NCI-H1694 (cell line): ENCODE data around the gene KIAA1586.
"Not testable (repeated sequence)": the region's sequence is repeated elsewhere in the genome, so short reads cannot be mapped to it uniquely, and the experiment has no call there.

ENCODE experiments used
- DNase-seq: peaks from one replicate; lab custom pipeline; 2025; lab: John Stamatoyannopoulos, UW

KIAA1586 gene, protein sequence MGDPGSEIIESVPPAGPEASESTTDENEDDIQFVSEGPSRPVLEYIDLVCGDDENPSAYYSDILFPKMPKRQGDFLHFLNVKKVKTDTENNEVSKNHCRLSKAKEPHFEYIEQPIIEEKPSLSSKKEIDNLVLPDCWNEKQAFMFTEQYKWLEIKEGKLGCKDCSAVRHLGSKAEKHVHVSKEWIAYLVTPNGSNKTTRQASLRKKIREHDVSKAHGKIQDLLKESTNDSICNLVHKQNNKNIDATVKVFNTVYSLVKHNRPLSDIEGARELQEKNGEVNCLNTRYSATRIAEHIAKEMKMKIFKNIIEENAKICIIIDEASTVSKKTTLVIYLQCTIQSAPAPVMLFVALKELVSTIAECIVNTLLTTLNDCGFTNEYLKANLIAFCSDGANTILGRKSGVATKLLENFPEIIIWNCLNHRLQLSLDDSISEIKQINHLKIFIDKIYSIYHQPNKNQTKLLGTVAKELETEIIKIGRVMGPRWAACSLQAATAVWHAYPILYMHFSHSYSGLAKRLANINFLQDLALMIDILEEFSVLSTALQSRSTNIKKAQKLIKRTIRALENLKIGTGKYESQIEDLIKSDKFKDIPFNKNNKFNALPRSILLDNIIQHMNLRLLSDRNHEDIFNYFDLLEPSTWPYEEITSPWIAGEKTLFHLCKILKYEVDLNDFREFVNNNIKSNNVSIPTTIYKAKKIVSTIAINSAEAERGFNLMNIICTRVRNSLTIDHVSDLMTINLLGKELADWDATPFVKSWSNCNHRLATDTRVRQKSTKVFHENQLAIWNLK

DNA sequence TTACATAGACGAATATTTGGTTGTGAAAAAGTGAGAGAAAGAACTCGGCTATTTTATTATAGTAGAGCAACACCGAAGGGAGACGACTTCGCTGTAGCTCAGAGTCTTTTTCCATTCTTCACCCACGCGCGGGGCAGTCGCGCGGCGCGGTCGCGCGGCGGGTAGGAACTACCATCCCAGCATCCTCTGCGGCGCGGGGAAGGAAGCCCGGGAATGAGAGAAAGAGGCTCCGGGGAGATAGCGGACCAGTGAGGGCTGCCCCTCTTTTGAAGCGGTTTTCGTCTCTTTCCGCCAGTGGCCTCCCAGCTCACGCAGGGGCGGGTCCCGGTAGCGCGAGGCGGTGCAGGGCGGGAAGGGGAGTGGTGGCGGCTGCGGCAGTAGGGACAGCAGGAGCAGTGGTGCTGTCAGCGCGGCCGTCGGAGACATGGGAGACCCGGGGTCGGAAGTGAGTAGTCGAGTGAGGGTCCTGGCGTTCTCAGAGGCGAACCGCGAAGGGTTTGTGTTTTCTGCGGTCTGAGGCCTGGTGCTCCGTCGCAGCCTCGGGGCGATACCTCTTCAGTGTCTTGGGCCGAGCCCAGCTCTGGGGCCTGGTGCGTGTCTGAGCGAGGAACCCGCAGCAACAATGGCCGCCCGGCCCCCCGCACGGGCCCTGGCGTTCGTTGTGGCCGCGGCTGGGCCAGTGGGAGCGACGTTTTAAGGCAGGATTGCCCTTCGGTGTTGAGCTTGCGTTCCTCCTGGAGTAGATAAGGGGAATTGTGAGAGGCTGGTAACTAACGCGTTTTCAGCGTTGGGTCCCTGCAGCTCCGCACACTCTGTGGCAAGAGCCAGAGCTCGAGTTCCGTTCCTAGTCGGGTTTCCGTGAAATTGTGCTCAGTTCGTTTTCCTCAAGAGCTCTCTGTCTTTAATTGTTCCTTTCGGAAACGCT is at the start of gene KIAA1586:
Gene KIAA1586, plus strand, starts transcription at position 362 of the 925 bp plus-strand sequence. Its CDS starts 63 bp downstream, at position 425.
- DNase-seq: peak; percentile 85

DNA sequence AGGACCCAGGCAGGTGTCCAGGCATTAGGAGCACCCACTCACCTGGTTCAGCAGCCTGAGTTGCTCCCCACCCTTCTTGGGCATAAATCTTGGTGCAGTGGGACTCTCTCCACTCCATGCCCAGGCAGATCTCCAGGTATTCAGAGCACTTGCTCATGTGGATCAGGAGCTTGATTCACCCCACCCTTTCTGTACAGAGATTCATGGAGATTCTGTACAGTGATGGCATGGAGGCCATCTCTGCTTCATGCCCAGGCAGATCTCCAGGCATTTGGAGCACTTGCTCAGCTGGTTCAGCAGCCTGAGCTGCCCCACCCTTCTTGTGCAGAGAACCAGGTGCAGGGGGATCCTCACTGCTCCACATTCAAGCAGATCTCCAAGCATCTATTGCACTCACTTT is 47.4 kb upstream of the KIAA1586 start:
- no peak for DNase-seq

DNA sequence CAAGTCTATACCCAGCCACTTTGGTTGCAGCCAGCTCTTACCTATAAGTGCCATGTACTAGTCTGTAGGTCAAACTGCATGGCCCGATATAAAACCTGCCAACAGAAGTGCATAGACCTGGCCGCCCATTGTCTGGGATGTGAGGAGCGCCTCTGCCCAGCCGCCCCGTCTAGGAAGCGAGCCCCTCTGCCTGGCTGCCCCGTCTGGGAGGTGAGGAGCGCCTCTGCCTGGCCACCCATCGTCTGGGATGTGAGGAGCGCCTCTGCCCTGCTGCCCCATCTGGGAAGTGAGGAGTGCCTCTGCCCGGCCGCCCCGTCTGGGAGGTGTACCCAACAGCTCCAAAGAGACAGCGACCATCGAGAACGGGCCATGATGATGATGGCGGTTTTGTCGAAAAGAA is 46.7 kb upstream of the KIAA1586 start:
- DNase-seq: not testable (repeated sequence)

DNA sequence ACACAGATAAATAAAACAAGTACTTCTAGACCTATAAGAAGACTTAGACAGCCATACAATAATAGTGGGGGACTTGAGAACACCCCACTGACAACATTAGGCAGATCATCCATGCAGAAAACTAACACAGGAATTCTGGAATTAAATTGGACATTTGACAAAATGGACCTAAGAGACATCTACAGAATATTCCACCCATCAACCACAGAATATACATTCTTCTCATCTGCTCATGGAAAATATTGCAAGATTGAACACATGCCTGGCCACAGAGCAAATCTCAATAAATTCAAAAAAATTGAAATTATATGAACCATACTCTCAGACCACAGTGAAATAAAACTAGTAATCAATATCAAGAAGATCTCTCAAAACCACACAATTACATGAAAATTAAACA is 44.3 kb upstream of the KIAA1586 start:
- DNase-seq: no peak

DNA sequence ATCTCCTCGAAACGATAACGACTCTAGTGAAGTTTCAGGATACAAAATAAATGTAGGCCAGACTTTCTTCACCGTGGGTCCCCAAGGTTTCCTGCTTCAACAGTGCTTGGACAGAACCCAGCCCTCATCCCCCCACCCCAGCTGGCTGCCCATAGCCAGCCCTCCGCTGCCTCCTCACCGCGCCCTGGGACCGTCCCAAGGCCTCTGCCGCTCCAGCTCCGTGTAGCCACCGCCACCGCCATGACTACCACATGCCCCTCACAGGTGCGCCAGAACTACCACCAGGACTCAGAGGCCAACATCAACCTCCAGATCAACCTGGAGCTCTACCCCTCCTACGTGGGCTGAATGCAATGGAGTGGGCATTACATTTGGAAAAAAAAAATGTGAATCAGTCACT is 42.2 kb upstream of the KIAA1586 start:
- no peak for DNase-seq

DNA sequence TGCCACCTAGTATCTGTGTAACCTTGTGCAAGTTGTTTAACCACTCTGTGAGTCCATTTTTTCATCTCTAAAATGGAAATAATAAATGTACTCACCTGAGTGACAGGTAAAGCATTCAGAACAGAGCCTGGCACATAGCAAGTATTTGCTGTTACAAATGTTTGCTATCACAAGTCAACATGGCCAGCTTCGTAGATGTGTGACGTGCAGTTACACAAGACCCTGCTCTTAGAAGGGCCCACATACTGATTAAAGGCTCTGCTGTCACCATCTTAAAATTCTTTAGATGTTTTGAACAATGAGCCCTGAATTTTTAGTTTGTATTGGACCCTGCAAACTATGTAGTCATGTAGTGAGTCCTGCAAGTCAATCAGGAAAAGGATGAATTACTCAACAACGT is 40.4 kb upstream of the KIAA1586 start:
- DNase-seq: no peak

DNA sequence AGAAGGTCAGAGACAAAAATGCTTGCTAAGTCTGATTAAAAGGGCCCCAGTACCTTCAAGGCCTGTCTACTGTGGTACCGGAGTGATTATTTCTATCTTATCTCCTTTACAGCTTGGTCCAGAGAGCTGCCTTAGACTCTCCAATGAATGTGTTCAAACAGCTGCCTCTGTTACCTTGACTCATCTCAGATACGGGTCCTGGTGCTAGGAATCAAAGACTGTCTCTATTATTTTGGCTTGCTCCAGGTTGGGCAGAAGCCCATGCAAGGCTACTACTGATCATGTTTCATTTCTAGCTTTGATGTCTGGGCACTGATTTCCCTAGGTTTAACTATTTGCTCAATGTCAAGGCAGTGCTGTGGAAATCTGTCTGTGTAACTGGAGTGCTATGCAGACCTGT is 38.4 kb upstream of the KIAA1586 start:
- DNase-seq: not testable (repeated sequence)

DNA sequence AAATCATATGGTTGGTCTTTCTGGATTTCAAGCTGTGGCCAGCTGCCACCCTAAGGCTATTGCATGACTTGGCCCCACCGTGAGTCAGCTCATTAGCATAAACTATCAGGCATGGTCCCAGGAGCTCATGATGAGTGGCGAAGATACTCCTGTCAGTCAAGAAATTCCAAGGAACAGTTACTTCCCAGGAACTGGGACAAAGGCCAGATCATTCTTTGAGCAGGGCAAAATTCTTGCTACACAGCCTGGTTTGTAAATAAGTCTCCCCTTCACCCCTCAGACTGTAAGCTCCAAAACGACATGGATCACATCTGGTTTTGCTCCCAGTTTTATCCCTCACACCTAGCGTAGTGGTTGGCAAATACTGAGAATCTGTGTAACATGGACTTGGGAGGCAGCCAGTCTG is 33.0 kb upstream of the KIAA1586 start:
- no peak for DNase-seq

DNA sequence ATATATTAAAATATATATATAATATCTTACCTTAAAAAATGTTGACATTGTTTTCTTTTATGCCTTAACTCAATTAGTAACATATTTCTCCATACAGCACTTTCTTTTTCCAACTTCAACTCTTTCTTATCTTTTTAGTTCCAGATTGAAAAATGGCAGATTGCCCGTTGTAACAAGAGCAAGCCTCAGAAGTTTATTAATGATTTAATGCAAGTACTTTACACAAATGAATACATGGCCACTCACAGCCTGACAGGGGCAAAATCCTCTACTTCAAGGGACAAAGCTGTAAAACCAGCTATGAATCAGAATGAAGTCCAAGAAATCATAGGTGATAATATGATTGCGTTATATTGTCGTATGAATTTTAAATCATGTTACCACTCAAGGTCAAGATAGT is 29.4 kb upstream of the KIAA1586 start:
- no peak for DNase-seq

DNA sequence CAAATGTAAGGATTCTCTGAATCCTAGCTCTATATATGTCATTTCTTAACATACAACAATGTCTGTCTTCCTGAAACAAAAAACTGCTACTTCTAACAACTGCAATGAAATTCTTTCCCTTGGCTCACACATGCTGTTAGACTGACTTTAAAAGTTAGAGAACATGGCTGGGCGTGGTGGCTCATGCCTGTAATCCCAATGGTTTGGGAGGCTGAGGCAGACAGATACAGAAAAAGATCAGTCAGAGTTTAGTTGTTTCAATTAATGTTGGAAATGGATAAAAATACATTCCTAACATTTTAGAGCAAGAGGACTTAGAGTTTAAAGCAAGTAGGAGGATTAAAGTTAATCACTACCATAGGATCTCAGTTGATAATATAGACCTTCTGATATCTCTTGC is 28.7 kb upstream of the KIAA1586 start:
- no peak for DNase-seq

DNA sequence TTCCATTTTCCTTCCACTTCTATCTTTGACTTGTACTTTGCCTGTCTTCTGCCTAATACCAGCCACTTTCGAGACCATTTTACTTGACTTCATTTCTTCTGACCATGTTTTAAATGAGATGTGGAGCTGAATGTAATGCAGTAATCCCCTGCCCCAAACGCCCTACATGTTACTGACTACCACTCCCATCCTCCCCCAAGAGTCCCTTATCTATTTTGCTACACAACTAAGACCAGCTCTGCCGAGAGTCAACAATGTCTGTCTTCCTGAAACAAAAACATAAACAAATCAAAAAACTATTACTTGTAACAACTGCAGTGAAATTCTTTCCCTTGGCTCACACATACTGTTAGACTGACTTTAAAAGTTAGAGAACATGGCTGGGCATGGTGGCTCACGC is 27.1 kb upstream of the KIAA1586 start:
- DNase-seq: no peak

DNA sequence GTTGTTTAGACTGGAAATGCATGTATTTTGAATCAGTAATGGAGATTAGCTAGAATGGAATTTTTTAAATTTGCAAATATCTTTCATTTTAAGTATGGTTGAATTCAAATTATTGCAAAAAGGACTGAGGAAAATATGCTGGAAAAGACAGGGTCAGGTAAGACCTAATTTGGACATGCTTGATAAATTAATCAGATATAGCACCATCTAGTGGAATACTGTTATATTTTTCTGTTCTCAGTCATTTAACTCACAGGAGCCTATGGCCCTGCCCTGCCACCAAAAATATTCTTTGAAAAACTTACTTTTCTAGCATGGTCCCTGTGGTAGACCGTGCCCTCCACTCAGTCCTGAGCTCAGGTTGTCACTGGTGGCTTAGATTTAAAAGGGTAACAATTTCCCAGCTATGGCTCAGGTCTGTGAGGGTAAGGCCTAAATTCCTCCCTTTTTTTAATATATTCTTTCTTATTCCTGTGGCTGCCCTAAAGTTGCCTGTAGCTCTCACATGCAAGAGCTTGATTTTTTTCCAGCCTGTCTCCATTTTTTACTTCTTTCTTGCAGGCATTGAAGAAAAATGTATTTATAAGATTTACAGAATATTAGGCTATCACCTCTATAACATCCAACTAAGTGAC is 25.3 kb upstream of the KIAA1586 start:
- peak; percentile 31 for DNase-seq

DNA sequence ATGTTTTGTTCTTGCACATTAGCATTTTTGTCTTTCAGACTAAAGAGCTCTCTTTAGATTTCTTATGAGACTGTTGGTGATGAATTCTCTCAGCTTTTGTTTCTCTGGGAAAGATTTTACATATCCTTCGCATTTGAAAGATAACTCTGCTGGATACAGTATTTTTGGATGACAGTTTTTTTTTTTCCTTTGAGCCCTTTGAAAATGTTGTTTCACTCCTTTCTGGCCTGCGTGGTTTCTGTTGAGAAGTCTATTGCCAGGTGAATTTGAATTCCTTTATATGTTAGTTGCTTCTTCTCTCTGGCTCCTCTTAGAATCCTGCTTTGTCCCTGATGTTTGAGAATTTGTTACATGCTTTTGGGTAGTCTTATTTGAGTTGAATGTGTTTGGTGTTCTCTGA is 22.2 kb upstream of the KIAA1586 start:
- DNase-seq: no peak

DNA sequence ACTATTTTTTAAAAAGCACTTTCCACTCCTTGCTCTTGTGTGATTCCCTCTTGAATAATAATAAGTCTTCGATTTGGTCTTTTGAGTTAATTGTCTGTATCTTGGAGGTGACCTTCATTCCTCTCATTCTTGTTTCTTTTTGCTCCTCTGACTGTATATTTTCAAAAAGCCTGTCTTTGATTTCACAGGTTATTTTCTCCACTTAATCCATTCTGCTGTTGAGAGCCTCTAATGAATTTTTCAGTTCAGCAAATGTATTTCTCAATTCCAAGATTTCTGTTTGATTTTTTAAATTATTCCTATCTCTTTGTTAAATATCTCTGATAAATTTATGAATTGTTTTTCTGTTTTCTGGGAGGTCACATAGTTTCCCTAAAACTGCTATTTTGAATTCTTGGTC is 21.7 kb upstream of the KIAA1586 start:
- no peak for DNase-seq

DNA sequence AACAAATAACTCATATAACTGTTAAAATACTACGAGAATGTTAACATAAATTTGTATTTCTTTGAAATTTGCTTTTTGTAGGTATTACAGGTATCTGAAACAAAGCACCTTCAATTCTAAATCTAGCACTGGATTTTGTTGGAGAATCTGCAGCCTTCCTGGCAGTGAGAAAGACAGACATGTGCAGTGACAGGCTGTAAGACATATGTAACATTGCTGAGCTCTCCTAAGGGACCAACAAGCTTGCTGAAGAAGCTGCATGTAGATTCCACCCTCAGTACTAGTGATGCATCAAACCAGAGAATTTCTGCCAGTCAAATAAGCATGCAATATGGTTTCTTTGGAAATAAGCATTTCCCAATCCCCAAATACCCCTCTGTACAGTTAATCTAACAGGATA is 20.5 kb upstream of the KIAA1586 start:
- DNase-seq: no peak

DNA sequence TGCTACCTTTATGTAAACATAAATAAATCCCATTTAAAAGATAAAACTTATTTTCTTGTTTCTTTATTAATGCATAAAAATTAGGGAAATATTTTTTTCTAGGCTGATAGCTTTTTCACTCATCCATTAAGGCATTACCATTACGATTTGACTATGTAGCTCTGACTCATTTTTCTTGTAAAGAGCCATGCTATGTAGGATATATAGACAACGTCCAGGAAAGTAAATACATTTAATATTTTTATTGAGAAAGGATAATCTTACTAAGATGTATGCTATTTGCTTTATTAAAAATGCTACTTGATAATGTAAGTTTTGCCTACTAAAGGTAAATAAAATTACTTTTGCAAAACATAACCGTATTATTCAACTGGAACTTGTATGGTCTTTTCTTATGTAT is 19.2 kb upstream of the KIAA1586 start:
- DNase-seq: no peak

DNA sequence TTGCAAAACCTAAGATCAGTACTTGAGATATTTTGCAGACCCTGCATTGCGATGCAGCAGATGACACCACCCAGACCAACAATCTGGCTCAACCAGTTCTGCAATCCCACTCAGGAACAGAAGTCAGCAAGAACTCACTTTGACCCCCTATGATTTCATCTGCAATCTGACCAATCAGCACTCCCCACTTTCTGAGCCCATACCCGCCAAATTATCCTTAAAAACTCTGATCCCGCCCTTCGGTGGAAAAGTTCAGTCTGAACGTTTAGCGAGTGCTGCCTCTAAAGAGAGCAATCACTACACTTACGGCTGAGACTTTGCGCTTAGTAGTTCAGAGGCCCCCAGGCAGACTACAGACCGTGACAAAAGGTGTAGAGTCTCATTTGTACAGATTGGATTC is 17.3 kb upstream of the KIAA1586 start:
- DNase-seq: no peak

DNA sequence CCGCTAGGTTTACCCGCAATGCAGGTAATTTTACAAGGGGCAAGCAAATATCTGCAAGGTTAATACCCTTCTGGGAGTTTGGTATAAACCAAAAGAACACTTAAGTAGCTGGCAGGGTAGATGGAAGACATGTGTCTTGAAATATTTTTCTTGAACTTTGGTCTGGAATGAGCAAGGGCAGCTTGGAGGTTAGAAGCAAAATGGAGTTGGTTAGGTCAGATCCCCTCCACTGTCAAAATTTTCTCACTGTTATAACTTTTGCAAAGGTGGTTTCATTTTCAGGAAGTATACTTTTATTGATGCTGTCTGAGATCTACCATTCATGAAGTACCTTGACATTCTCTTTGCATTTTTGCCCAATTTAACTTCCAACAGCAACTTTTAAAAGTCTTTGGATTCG is 13.3 kb upstream of the KIAA1586 start:
- DNase-seq: no peak

DNA sequence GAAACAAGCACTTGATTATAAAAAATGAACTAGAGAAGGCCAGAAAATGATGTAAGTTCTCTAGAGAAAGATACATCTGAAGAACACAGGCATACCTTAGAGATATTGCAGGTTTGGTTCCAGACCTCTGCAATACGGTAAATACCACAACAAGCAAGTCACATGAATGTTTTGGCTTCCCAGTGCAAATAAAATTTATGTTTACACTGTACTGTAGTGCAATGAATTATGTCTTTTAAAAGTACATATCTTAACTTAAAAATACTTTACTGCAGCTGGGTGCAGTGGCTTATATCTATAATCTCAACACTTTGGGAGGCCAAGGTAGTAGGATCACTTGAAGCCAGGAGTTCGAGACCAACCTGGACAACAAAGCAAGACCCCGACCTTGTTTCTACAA is 10.9 kb upstream of the KIAA1586 start:
- DNase-seq: no peak

DNA sequence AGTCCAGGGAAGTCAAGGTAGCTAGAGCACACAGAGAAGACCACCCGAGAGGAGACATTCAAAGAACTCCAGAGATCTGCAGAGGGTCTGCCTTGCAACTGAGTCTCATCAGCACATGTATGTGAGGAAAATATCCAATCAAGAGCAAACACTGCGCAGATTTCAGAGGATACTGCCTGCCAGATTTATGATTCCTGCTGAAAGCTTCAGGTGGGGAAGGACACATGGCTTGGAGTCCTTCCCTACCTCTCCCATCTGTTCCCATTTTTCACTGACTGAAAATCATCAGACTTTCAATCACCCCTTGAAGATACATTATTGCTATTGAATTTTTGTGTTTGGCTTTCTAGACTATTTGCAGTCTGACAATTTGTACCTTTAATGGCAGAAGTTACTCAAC is 7.6 kb upstream of the KIAA1586 start:
- no peak for DNase-seq

DNA sequence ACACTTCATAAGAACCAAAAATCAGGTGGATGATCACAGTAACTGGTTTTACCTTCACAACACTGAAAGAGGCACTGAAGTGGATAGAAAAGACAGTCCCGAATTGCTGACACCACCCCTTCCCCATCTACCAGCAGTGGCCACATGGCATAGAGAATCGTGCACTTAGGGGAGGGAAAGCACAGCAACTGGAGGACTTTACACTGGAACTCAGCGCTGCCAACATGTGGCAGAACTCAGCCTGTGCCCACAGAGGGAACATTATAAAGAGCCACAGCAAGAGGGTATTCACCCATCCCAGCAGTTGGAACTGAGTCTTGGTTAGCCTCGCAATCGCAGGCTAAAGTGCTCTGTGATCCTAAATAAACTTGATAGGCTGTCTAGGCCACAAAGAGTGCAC is 6.5 kb upstream of the KIAA1586 start:
- no peak for DNase-seq

DNA sequence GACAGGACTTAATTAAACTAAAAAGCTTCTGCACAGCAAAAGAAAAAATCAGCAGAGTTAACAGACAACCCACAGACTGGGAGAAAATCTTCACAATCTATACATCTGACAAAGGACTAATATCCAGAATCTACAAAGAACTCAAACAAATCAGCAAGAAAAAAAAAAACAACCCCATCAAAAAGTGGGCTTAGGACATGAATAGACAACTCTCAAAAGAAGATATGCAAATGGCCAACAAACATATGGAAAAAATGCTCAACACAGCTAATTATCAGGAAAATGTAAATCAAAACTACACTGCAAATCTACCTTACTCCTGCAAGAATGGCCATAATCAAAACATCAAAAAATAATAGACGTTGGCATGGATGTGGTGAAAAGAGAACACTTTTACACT is 2.4 kb upstream of the KIAA1586 start:
- not testable (repeated sequence) for DNase-seq
